GM20000 (cell line): ENCODE measurements around the gene TPK1.
"Not testable (repeated sequence)": the region's sequence is repeated elsewhere in the genome, so short reads cannot be mapped to it uniquely, and the experiment has no call there.

Experiments used
- DNase-seq: peaks from one replicate; pipeline ENCODE4 v3.0.0; 2012; ENCODE audit warnings: low spot score
- CTCF ChIP-seq: IDR thresholded peaks from 2 replicates; pipeline ENCODE4 v1.5.1; 2012; ENCODE audit warnings: mild to moderate bottlenecking, control low read depth; ENCODE audit errors: extremely low read depth, missing control alignments

The TPK1 gene

GRCh38 chr7:144786522-144786921 lies 49.3 kb downstream of the TPK1 start:
- TF ChIP-seq CTCF: no peak
- peak; percentile 6 for DNase-seq

GRCh38 chr7:144786079-144786478 lies 49.8 kb downstream of the TPK1 start:
- TF ChIP-seq CTCF: no peak
- no peak for DNase-seq

GRCh38 chr7:144785521-144785920 lies 50.3 kb downstream of the TPK1 start:
- no peak for TF ChIP-seq CTCF
- no peak for DNase-seq

- TF ChIP-seq CTCF: no peak
- no peak for DNase-seq
Measured at GRCh38 chr7:144784943-144785342, 50.9 kb downstream of the TPK1 start.

GRCh38 chr7:144784441-144784840 lies 51.4 kb downstream of the TPK1 start:
- no peak for TF ChIP-seq CTCF
- DNase-seq: no peak

- DNase-seq: no peak
- no peak for TF ChIP-seq CTCF
Measured at GRCh38 chr7:144782883-144783282, 53.0 kb downstream of the TPK1 start.

GRCh38 chr7:144780071-144780608 lies 55.7 kb downstream of the TPK1 start:
- TF ChIP-seq CTCF: no peak

GRCh38 chr7:144777889-144778288 lies 58.0 kb downstream of the TPK1 start:
- DNase-seq: not testable (repeated sequence)

More at GRCh38 chr7:144780071-144780608, 55.7 kb downstream of the TPK1 start:
- DNase-seq: no peak
